ENCODE data around the gene DDRGK1. TPM values are rescaled to one million over a fixed set of nuclear protein-coding genes. Genes with fewer than 3 reads are reported as not detected.
"Not testable (repeated sequence)": the region's sequence is repeated elsewhere in the genome, so short reads cannot be mapped to it uniquely, and the experiment has no call there.

Gene DDRGK1
- total RNA-seq, 1 donor from 2014 or later = 62.7 TPM

GRCh38 chr20:3218307-3218988 lies 14.0 kb upstream of the DDRGK1 start:
- Mint-ChIP-seq H3K4me3 (no peak overlapping the region), H3K27ac (no peak overlapping the region), H3K27me3 (ENCODE audit: low read depth) (no peaks in the 10 kb centered on the region), H3K4me1 (no peaks in the 10 kb centered on the region), H3K9me3 (no peaks in the 10 kb centered on the region), H3K36me3 (peaks cover 14% of the 10 kb centered on the region)
- TF ChIP-seq CTCF (IDR thresholded peaks at IDR 0.05; ENCODE audit: unreplicated experiment) = peak; percentile 99
- peak in 1 of 2 experiments; percentile 77 for DNase-seq (ENCODE audit: low spot score in 2 of 2, unreplicated experiment in 2 of 2)

GRCh38 chr20:3215359-3215917 lies 11.0 kb upstream of the DDRGK1 start:
- not testable (repeated sequence) for H3K4me3 Mint-ChIP-seq, H3K27ac Mint-ChIP-seq
- peaks cover 10% of the 10 kb centered on the region for H3K36me3 Mint-ChIP-seq

GRCh38 chr20:3213226-3213625 lies 8.7 kb upstream of the DDRGK1 start:
- H3K36me3 Mint-ChIP-seq = peaks cover 10% of the 10 kb centered on the region
- peaks cover 16% of the 10 kb centered on the region for H3K4me1 Mint-ChIP-seq
- no peaks in the 10 kb centered on the region for H3K9me3 Mint-ChIP-seq
- H3K4me3 Mint-ChIP-seq = no peak overlapping the region
- no peak for DNase-seq (ENCODE audit: low spot score in 2 of 2, unreplicated experiment in 2 of 2)
- H3K27me3 Mint-ChIP-seq (ENCODE audit: low read depth) = no peaks in the 10 kb centered on the region
- no peak for TF ChIP-seq CTCF (IDR thresholded peaks at IDR 0.05; ENCODE audit: unreplicated experiment)
- H3K27ac Mint-ChIP-seq = peak overlapping the region; percentile 11

More at GRCh38 chr20:3215359-3215917, 11.0 kb upstream of the DDRGK1 start:
- H3K27me3 Mint-ChIP-seq (ENCODE audit: low read depth); DNase-seq (ENCODE audit: low spot score in 2 of 2, unreplicated experiment in 2 of 2); H3K4me1 Mint-ChIP-seq; H3K9me3 Mint-ChIP-seq: not testable (repeated sequence)

GRCh38 chr20:3210346-3210745 lies 5.9 kb upstream of the DDRGK1 start:
- DNase-seq (ENCODE audit: low spot score in 2 of 2, unreplicated experiment in 2 of 2) = no peak
- no peaks in the 10 kb centered on the region for H3K9me3 Mint-ChIP-seq
- no peak for TF ChIP-seq CTCF (IDR thresholded peaks at IDR 0.05; ENCODE audit: unreplicated experiment)
- peaks cover 10% of the 10 kb centered on the region for H3K36me3 Mint-ChIP-seq
- peak overlapping the region; percentile 91 for H3K27ac Mint-ChIP-seq
- no peaks in the 10 kb centered on the region for H3K27me3 Mint-ChIP-seq (ENCODE audit: low read depth)
- peak overlapping the region; percentile 95 for H3K4me3 Mint-ChIP-seq
- peaks cover 17% of the 10 kb centered on the region for H3K4me1 Mint-ChIP-seq

GRCh38 chr20:3209946-3210317 lies 5.5 kb upstream of the DDRGK1 start:
- Mint-ChIP-seq H3K9me3 (no peaks in the 10 kb centered on the region), H3K27ac (peak overlapping the region; percentile 91), H3K4me1 (peaks cover 17% of the 10 kb centered on the region), H3K4me3 (peak overlapping the region; percentile 95), H3K27me3 (ENCODE audit: low read depth) (no peaks in the 10 kb centered on the region), H3K36me3 (peaks cover 10% of the 10 kb centered on the region)
- no peak for DNase-seq (ENCODE audit: low spot score in 2 of 2, unreplicated experiment in 2 of 2)
- TF ChIP-seq CTCF (IDR thresholded peaks at IDR 0.05; ENCODE audit: unreplicated experiment) = no peak

DNA sequence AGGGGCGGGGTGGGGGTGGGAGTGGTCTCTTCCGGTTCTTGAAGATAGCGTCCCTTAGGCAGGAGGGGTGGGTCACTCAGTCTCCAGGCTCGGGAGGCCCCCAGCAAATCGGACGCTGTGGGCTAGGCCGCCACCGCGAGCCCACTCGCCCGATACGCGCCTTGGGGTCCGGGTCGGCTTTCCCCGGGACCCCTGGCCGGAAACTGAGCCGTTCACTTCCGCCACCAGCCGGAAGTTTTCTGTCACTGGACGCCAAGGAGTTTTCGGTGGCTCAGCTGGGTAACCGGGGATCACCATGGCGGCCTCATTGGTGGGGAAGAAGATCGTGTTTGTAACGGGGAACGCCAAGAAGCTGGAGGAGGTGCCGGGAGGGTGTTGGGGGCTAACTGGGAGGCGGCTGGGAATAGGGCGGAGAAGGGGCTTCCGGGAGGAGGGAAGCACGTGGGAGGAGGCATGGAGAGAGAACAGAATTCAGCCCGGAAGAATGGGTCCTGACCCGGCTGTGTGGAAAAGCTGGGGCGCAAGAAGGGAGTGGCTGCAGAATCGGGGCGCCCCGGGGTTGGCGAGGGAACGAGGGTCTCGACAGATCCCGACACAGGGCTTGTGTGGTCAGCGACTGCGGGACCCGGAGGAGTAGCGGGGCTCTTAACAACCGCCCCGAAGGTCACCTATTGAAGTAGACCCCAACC lies 4.9 kb upstream of the DDRGK1 start, which contains the start of gene ITPA:
Gene ITPA (plus strand): TSS at position 242 of the 689 bp plus-strand sequence. CDS start 54 bp downstream, at position 296.
- peak in 1 of 2 experiments; percentile 56 for DNase-seq (ENCODE audit: low spot score in 2 of 2, unreplicated experiment in 2 of 2)
- H3K4me1 Mint-ChIP-seq = peaks cover 18% of the 10 kb centered on the region

More for the DNA sequence above, 4.9 kb upstream of the DDRGK1 start, which contains the start of gene ITPA:
- Mint-ChIP-seq H3K9me3 (no peaks in the 10 kb centered on the region), H3K36me3 (peaks cover 10% of the 10 kb centered on the region), H3K27me3 (ENCODE audit: low read depth) (no peaks in the 10 kb centered on the region), H3K27ac (peak within 1 kb of the TSS; percentile 94), H3K4me3 (peak within 1 kb of the TSS; percentile 95)
- no peak for TF ChIP-seq CTCF (IDR thresholded peaks at IDR 0.05; ENCODE audit: unreplicated experiment)
